Caco-2 (cell line): Measurements from ENCODE around the gene EIF3I. TPM values are rescaled to one million over a fixed set of nuclear protein-coding genes. Genes with fewer than 3 reads are reported as not detected.
A peak's percentile ranks its signal among the peaks of the same experiment; 100 is the strongest.

Experiments used
- BruUV-seq: library from RNA; stranded (reverse); fragments of 400-500 nt; replicated peaks from 2 replicates; lab custom pipeline; 2021; lab: Mats Ljungman, UMichigan
- CTCF ChIA-PET: fragments of 300-600 bp; sonication (Branson Sonifier 250); formaldehyde crosslinking; loops from one replicate; lab custom pipeline; 2022; ENCODE audit warnings: antibody characterized with exemption; lab: Charles Lee
- POLR2A ChIA-PET: fragments of 300-600 bp; sonication (Branson Sonifier 250); formaldehyde crosslinking; loops from one replicate; lab custom pipeline; 2022; ENCODE audit warnings: antibody characterized with exemption; lab: Charles Lee
- DNase-seq, 2 experiments: peaks; one replicate each; pipeline versions ENCODE4 v3.0.0 to v3.0.0-alpha.2; 2020 to 2022
- H3K27me3 ChIP-seq: replicated peaks from 2 replicates; pipeline ENCODE4 v1.6.0; 2011; ENCODE audit warnings: low read length; ENCODE audit not compliant: control insufficient read depth, insufficient read depth
- H3K36me3 ChIP-seq: 2 replicates; pipeline ENCODE4 v1.5.1; 2011; ENCODE audit warnings: low read length; ENCODE audit not compliant: control insufficient read depth, insufficient read depth
- H3K4me1 ChIP-seq: fragments of 250-450 bp; sonication (Bioruptor Pico); 2 replicates; pipeline ENCODE4 v1.5.1; 2020; ENCODE audit warnings: mild to moderate bottlenecking
- H3K4me3 ChIP-seq: 2 replicates; pipeline ENCODE4 v1.5.1; 2011; ENCODE audit warnings: low read depth, mild to moderate bottlenecking, control low read depth, low read length
- H3K9me3 ChIP-seq: fragments of 250-450 bp; sonication (Bioruptor Pico); 2 replicates; pipeline ENCODE4 v1.5.1; 2020; ENCODE audit warnings: mild to moderate bottlenecking, moderate library complexity
- H3K27ac Mint-ChIP-seq: one replicate; pipeline ENCODE4 v1.8.0; 2022; ENCODE audit warnings: mixed read lengths; ENCODE audit not compliant: unreplicated experiment
- H3K27me3 Mint-ChIP-seq: one replicate; pipeline ENCODE4 v1.8.0; 2022; ENCODE audit warnings: mixed read lengths; ENCODE audit not compliant: insufficient read depth, unreplicated experiment
- H3K36me3 Mint-ChIP-seq: one replicate; pipeline ENCODE4 v1.8.0; 2022; ENCODE audit warnings: mild to moderate bottlenecking, mixed read lengths; ENCODE audit not compliant: insufficient read depth, unreplicated experiment
- H3K4me1 Mint-ChIP-seq: one replicate; pipeline ENCODE4 v1.8.0; 2022; ENCODE audit warnings: low read depth, mixed read lengths; ENCODE audit not compliant: unreplicated experiment
- H3K4me3 Mint-ChIP-seq: one replicate; pipeline ENCODE4 v1.8.0; 2022; ENCODE audit warnings: mild to moderate bottlenecking, moderate library complexity, mixed read lengths; ENCODE audit not compliant: unreplicated experiment
- H3K9me3 Mint-ChIP-seq: one replicate; pipeline ENCODE4 v1.8.0; 2022; ENCODE audit warnings: mixed read lengths; ENCODE audit not compliant: unreplicated experiment
- CTCF ChIP-seq, 2 experiments: fragments of 200-600 bp in 1 of 2; IDR thresholded peaks; 1 replicate in 1 of 2; 2 replicates in 1 of 2; pipeline versions ENCODE4 v1.5.1 to v1.8.0; 2011 to 2022; ENCODE audit warnings: antibody characterized with exemption in 1 of 2, control low read depth in 1 of 2, inconsistent platforms in 1 of 2, low read depth in 1 of 2, low read length in 1 of 2, mild to moderate bottlenecking in 1 of 2, moderate library complexity in 1 of 2; ENCODE audit not compliant: insufficient read depth in 1 of 2, severe bottlenecking in 1 of 2, unreplicated experiment in 1 of 2
- intact Hi-C: fragments of 100-400 bp; cut with micrococcal nuclease; formaldehyde crosslinking; loops from one replicate; pipeline ENCODE4 v1.10.0; 2022; ENCODE audit not compliant: unreplicated experiment
- total RNA-seq: library from RNA; stranded (reverse); gene quantifications from 2 replicates; pipeline ENCODE4 v1.2.3, GENCODE V29; 2022

Gene EIF3I
- total RNA-seq, 1 experiment from 2014 or later = 128 TPM

GRCh38 chr1:32215629-32216480 is 6.4 kb upstream of the EIF3I start:
- Histone ChIP-seq H3K4me3 (no peak overlapping the region), H3K36me3 (no peaks in the 10 kb centered on the region), H3K4me1 (no peaks in the 10 kb centered on the region), H3K27me3 (no peaks in the 10 kb centered on the region), H3K9me3 (no peaks in the 10 kb centered on the region)
- Mint-ChIP-seq H3K4me1 (no peaks in the 10 kb centered on the region), H3K27ac (no peak overlapping the region), H3K36me3 (no peaks in the 10 kb centered on the region), H3K4me3 (no peak overlapping the region), H3K9me3 (no peaks in the 10 kb centered on the region), H3K27me3 (no peaks in the 10 kb centered on the region)
- intact Hi-C loops = loop anchor here (2.0 to 5.0 kb wide), 2 partner anchors 101 to 136 kb away; no protein-coding TSS in a partner anchor
- POLR2A ChIA-PET = interaction anchor here (0.7 to 1.1 kb wide), 3 partner anchors 10 to 116 kb away, joined by 3 to 4 read pairs (median 4); partner anchors contain the start of gene IQCC
- DNase-seq = peak; percentile 65 to 70
- CTCF ChIA-PET = interaction anchor here (0.5 to 2.4 kb wide), 9 partner anchors 10 to 179 kb away, joined by 3 to 11 read pairs (median 5); partner anchors contain the start of genes BSDC1, CCDC28B and IQCC
- TF ChIP-seq CTCF (IDR thresholded peaks at IDR 0.05; ENCODE audit: insufficient read depth in 1 of 2, low read depth in 1 of 2, low read length in 1 of 2, severe bottlenecking in 1 of 2, unreplicated experiment in 1 of 2) = peak; percentile 58 to 67
- BruUV-seq = no TSS peak

GRCh38 chr1:32216566-32216965 is 5.6 kb upstream of the EIF3I start:
- Mint-ChIP-seq H3K27ac (no peak overlapping the region), H3K36me3 (no peaks in the 10 kb centered on the region), H3K27me3 (no peaks in the 10 kb centered on the region), H3K4me1 (no peaks in the 10 kb centered on the region), H3K9me3 (no peaks in the 10 kb centered on the region), H3K4me3 (no peak overlapping the region)
- no peak overlapping the region for H3K4me3 ChIP-seq
- H3K36me3 ChIP-seq = no peaks in the 10 kb centered on the region
- no peaks in the 10 kb centered on the region for H3K9me3 ChIP-seq
- no peak for DNase-seq
- TF ChIP-seq CTCF (IDR thresholded peaks at IDR 0.05; ENCODE audit: insufficient read depth in 1 of 2, low read depth in 1 of 2, low read length in 1 of 2, severe bottlenecking in 1 of 2, unreplicated experiment in 1 of 2) = no peak
- no peaks in the 10 kb centered on the region for H3K4me1 ChIP-seq
- H3K27me3 ChIP-seq = no peaks in the 10 kb centered on the region
- no TSS peak for BruUV-seq
- POLR2A ChIA-PET = no interaction called here
- CTCF ChIA-PET = interaction anchor here (1.0 to 2.4 kb wide), 4 partner anchors 11 to 147 kb away, joined by 5 to 11 read pairs (median 8); partner anchors contain the start of gene IQCC
- intact Hi-C loops = loop anchor here (5.0 kb wide), 1 partner anchor 136 kb away; no protein-coding TSS in a partner anchor

- POLR2A ChIA-PET = no interaction called here
- intact Hi-C loops = loop anchor here (5.0 kb wide), 1 partner anchor 133 kb away; no protein-coding TSS in a partner anchor
- DNase-seq = no peak
- H3K36me3 ChIP-seq = no peaks in the 10 kb centered on the region
- no peaks in the 10 kb centered on the region for H3K27me3 Mint-ChIP-seq
- BruUV-seq = no TSS peak
- no peaks in the 10 kb centered on the region for H3K4me1 ChIP-seq
- peaks cover under 1% of the 10 kb centered on the region for H3K36me3 Mint-ChIP-seq
- TF ChIP-seq CTCF (IDR thresholded peaks at IDR 0.05; ENCODE audit: insufficient read depth in 1 of 2, low read depth in 1 of 2, low read length in 1 of 2, severe bottlenecking in 1 of 2, unreplicated experiment in 1 of 2) = no peak
- H3K27ac Mint-ChIP-seq = no peak overlapping the region
- no peaks in the 10 kb centered on the region for H3K4me1 Mint-ChIP-seq
- H3K4me3 ChIP-seq = no peak overlapping the region
- H3K4me3 Mint-ChIP-seq = no peak overlapping the region
- H3K9me3 ChIP-seq = no peaks in the 10 kb centered on the region
- no peaks in the 10 kb centered on the region for H3K9me3 Mint-ChIP-seq
- CTCF ChIA-PET = no interaction called here
- no peaks in the 10 kb centered on the region for H3K27me3 ChIP-seq
Observed at GRCh38 chr1:32219022-32219421, 3.2 kb upstream of the EIF3I start.
